ENCODE measurements around the gene RGS10. TPM values are rescaled to one million over a fixed set of nuclear protein-coding genes. Genes with fewer than 3 reads are reported as not detected.

Gene RGS10
- total RNA-seq, 4 donors from 2014 or later, result 21.4 to 97.6 (median 35.5) TPM

DNA sequence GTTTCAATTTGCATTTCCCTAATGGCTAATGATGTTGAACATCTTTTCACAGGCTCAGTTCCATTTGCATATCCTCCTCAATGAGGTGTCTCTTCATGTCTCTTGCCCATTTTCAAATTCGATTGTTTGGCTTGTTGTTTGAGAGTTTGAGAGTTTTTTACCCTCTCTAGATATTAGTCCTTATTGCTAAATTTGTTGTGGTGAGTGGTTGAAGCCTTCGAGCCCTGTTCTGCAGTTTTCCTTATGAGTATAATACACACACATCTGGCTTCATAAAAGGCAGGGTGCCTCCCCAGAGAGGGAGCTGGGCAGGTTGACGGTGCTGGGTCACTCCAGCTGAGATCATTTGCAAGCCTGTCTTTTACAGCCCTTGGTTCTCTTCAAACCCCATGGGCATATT, 65.1 kb downstream of the RGS10 start:
- no peak for DNase-seq
- intact Hi-C loops (cut with DNase I), result no loop called here
- Histone ChIP-seq H3K27ac (no peak overlapping the region), H3K4me3 (replicated peaks in 1 of 3) (no peak overlapping the region), H3K9me3 (no peaks in the 10 kb centered on the region), H3K36me3 (no peaks in the 10 kb centered on the region), H3K27me3 (no peaks in the 10 kb centered on the region), H3K4me1 (no peaks in the 10 kb centered on the region)
- WGBS, 2 donors, result 75 to 77% methylated on average over 3 of the region's 3 CpGs
- TF ChIP-seq CTCF (IDR thresholded peaks at IDR 0.05) (no peak), POLR2A (IDR thresholded peaks at IDR 0.05) (no peak)

GRCh38 chr10:119474606-119475005, 67.9 kb downstream of the RGS10 start:
- 84 to 92% methylated on average over 10 of the region's 10 CpGs for WGBS, 2 donors
- Histone ChIP-seq H3K4me1 (no peaks in the 10 kb centered on the region), H3K36me3 (no peaks in the 10 kb centered on the region), H3K27me3 (no peaks in the 10 kb centered on the region), H3K27ac (no peak overlapping the region), H3K4me3 (replicated peaks in 1 of 3) (no peak overlapping the region), H3K9me3 (no peaks in the 10 kb centered on the region)
- no peak for DNase-seq
- intact Hi-C loops (cut with DNase I), result no loop called here
- TF ChIP-seq POLR2A (IDR thresholded peaks at IDR 0.05) (no peak), CTCF (IDR thresholded peaks at IDR 0.05) (no peak)

DNA sequence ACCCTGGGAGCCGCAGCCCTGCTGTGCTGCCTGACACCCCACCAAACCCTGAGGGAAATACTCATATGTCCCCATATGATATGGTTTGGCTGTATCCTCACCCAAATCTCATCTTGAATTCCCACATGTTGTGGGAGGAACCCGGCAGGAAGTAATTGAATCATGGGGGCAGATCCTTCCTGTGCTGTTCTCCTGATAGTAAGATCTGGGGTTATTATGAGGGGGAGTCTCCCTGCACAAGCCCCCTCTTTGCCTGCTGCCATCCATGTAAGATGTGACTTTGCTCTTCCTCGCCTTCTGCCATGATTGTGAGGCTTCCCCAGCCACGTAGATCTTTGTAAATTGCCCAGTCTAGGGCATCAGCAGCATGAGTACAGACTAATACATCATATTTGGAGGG, 68.7 kb downstream of the RGS10 start:
- TF ChIP-seq POLR2A (IDR thresholded peaks at IDR 0.05), result no peak
- TF ChIP-seq CTCF (IDR thresholded peaks at IDR 0.05), result no peak
- WGBS, 2 donors, result 82 to 88% methylated on average over 4 of the region's 4 CpGs
- intact Hi-C loops (cut with DNase I), result no loop called here
- H3K27me3 ChIP-seq, result no peaks in the 10 kb centered on the region
- H3K27ac ChIP-seq, result no peak overlapping the region
- no peaks in the 10 kb centered on the region for H3K4me1 ChIP-seq
- H3K4me3 ChIP-seq (replicated peaks in 1 of 3), result no peak overlapping the region
- H3K36me3 ChIP-seq, result no peaks in the 10 kb centered on the region
- no peaks in the 10 kb centered on the region for H3K9me3 ChIP-seq
- DNase-seq, result no peak

- Histone ChIP-seq H3K9me3 (no peaks in the 10 kb centered on the region), H3K27ac (no peak overlapping the region), H3K27me3 (no peaks in the 10 kb centered on the region), H3K4me3 (replicated peaks in 1 of 3) (no peak overlapping the region), H3K36me3 (no peaks in the 10 kb centered on the region), H3K4me1 (no peaks in the 10 kb centered on the region)
- DNase-seq, result no peak
- intact Hi-C loops (cut with DNase I), result no loop called here
- WGBS, 2 donors, result 81 to 85% methylated on average over 3 of the region's 3 CpGs
- TF ChIP-seq POLR2A (IDR thresholded peaks at IDR 0.05), result no peak
- TF ChIP-seq CTCF (IDR thresholded peaks at IDR 0.05), result no peak
These were observed 71.4 kb downstream of the RGS10 start for GRCh38 chr10:119470920-119471702.

DNA sequence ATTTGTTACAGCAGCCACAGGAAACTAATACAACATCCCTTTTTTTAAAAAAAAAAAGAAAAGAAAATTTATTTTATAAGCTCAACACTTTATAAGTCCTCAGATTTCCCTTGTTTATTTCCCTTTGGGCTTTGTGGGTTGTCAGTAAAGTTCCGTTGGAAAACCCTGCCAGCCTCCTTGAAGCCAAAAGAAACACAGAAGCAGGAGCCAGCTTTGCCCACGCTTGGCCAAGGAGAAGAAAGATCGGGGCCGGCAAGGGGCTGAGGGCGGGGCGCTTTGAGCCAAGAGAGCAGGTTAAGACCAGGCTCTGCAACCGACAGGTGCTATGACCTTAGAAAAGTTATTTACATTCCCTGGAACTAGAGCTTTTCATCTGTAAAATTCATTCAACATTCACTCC, 72.7 kb downstream of the RGS10 start:
- 58 to 66% methylated on average over 7 of the region's 7 CpGs for WGBS, 2 donors
- Histone ChIP-seq H3K4me1 (no peaks in the 10 kb centered on the region), H3K9me3 (no peaks in the 10 kb centered on the region), H3K36me3 (no peaks in the 10 kb centered on the region), H3K4me3 (replicated peaks in 1 of 3) (no peak overlapping the region), H3K27me3 (no peaks in the 10 kb centered on the region), H3K27ac (no peak overlapping the region)
- intact Hi-C loops (cut with DNase I), result no loop called here
- no peak for TF ChIP-seq CTCF (IDR thresholded peaks at IDR 0.05)
- no peak for TF ChIP-seq POLR2A (IDR thresholded peaks at IDR 0.05)
- DNase-seq, result no peak
